ENCODE results near the gene ERBB2.

ERBB2 gene

DNA sequence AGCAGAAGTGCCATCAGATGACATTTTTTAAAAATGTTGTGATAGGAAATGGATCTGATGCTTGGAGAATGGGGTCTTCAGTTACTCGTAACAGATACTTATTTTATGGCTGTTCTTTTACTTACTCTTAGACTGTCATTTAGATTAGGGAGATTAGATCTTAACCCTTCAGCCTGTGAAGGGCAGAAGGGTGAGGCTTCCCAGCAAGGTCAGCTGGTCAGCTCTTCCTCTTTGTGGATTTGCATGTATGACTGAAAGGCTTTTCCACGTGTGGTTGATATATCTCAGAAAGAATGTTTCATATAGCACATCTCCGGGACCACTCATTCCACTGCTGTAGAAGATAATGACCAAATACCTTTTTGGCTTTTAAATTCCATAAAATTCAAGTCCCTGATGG lies 65.3 kb downstream of the ERBB2 start:
- H3K4me3 ChIP-seq (ENCODE audit: low read depth, low read length) = no peak overlapping the region
- TF ChIP-seq, protein P1, sequence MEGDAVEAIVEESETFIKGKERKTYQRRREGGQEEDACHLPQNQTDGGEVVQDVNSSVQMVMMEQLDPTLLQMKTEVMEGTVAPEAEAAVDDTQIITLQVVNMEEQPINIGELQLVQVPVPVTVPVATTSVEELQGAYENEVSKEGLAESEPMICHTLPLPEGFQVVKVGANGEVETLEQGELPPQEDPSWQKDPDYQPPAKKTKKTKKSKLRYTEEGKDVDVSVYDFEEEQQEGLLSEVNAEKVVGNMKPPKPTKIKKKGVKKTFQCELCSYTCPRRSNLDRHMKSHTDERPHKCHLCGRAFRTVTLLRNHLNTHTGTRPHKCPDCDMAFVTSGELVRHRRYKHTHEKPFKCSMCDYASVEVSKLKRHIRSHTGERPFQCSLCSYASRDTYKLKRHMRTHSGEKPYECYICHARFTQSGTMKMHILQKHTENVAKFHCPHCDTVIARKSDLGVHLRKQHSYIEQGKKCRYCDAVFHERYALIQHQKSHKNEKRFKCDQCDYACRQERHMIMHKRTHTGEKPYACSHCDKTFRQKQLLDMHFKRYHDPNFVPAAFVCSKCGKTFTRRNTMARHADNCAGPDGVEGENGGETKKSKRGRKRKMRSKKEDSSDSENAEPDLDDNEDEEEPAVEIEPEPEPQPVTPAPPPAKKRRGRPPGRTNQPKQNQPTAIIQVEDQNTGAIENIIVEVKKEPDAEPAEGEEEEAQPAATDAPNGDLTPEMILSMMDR (IDR thresholded peaks at IDR 0.05; ENCODE audit: low read depth, low read length) = no peak
- TF ChIP-seq MYC (IDR thresholded peaks at IDR 0.05; ENCODE audit: low read depth, low read length) (no peak), POLR2A (IDR thresholded peaks at IDR 0.05; ENCODE audit: extremely low read depth, insufficient read length) (no peak)
- TF ChIP-seq, protein P2, sequence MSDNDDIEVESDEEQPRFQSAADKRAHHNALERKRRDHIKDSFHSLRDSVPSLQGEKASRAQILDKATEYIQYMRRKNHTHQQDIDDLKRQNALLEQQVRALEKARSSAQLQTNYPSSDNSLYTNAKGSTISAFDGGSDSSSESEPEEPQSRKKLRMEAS (IDR thresholded peaks at IDR 0.05; ENCODE audit: low read depth, low read length) = no peak
- DNase-seq (ENCODE audit: low read depth) = no peak

DNA sequence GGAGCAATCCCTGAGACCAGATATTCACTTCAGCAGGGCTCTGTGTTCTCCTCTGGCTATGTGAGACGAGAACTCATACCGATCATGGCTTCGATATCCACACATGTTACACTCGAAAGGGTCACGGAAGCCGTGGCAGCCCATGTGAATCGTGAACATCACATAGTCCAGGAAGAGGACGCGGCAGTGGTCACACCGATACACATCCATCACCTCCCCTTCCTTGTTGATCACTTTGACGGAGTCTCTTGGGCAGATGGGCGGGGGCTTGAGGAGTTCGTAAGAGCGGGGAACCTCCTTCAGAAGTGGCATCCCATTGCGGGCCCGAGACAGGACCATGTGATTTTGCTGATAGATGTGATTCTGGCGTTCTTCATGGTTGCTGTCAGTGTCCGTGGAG lies 65.9 kb downstream of the ERBB2 start:
- no peak overlapping the region for H3K4me3 ChIP-seq (ENCODE audit: low read depth, low read length)
- TF ChIP-seq, protein P2 (IDR thresholded peaks at IDR 0.05; ENCODE audit: low read depth, low read length) = no peak
- TF ChIP-seq POLR2A (IDR thresholded peaks at IDR 0.05; ENCODE audit: extremely low read depth, insufficient read length) (no peak), MYC (IDR thresholded peaks at IDR 0.05; ENCODE audit: low read depth, low read length) (no peak)
- TF ChIP-seq, protein P1 (IDR thresholded peaks at IDR 0.05; ENCODE audit: low read depth, low read length) = no peak
- DNase-seq (ENCODE audit: low read depth) = no peak

DNA sequence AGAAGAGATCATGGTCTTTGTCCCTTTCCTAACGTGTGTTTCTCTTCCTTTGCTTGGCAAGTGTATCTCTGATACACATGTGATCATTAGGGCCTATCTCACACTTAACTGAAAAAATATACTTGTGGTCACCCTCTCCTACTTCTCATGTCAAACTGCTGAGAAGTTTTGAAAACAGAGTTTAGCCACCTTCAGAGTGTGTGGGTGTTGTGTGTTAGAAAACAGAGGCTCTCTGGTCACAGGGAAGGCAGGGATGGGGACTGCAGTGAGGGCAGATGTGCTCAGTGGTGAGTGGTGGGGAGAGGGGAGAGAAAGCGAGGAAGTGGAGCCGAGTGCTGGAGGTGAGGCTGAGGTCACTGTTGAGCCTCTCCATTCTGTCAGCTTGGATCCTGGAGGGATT lies 67.3 kb downstream of the ERBB2 start:
- DNase-seq (ENCODE audit: low read depth) = no peak
- no peak for TF ChIP-seq MYC (IDR thresholded peaks at IDR 0.05; ENCODE audit: low read depth, low read length)
- TF ChIP-seq POLR2A (IDR thresholded peaks at IDR 0.05; ENCODE audit: extremely low read depth, insufficient read length) = no peak
- TF ChIP-seq, protein P1 (IDR thresholded peaks at IDR 0.05; ENCODE audit: low read depth, low read length) = no peak
- TF ChIP-seq, protein P2 (IDR thresholded peaks at IDR 0.05; ENCODE audit: low read depth, low read length) = no peak

DNA sequence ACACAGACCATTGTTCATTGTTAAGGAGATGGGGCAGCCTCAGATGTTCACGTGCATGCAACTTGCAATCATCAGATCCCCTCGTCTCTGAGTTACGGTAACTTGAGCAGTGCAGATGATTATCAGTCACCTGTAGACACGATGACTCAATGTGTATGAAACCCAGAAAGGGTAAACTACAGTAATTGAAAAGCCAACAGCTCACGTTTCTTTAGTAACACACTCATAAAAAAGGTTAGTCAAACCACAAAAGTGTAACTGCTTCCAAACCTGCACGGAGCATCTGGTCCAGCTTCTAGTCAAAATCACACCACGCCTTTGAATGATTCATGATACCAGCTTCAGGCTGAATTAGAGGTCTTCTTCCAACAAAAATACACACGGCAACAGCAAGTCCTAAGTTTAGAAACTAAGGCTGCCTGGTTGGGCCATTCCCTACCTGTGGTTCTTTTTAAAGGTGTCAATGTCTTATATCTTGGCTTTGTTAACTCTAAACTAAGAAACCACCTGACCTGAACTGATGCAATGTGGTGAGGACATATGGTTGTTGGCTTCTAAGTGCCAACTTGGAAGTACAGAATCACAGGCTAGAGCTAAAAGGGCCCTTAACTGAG lies 70.2 kb downstream of the ERBB2 start:
- no peak overlapping the region for H3K4me3 ChIP-seq (ENCODE audit: low read depth, low read length)
- TF ChIP-seq MYC (IDR thresholded peaks at IDR 0.05; ENCODE audit: low read depth, low read length) (0 out of 2 replicates have a peak, but pooled peaks have one; percentile 27), POLR2A (IDR thresholded peaks at IDR 0.05; ENCODE audit: extremely low read depth, insufficient read length) (no peak)
- TF ChIP-seq, protein P2 (IDR thresholded peaks at IDR 0.05; ENCODE audit: low read depth, low read length) = 0 out of 2 replicates have a peak, but pooled peaks have one; percentile 4
- TF ChIP-seq, protein P1 (IDR thresholded peaks at IDR 0.05; ENCODE audit: low read depth, low read length) = no peak

More for the DNA sequence above, 67.3 kb downstream of the ERBB2 start:
- H3K4me3 ChIP-seq (ENCODE audit: low read depth, low read length) = no peak overlapping the region

DNA sequence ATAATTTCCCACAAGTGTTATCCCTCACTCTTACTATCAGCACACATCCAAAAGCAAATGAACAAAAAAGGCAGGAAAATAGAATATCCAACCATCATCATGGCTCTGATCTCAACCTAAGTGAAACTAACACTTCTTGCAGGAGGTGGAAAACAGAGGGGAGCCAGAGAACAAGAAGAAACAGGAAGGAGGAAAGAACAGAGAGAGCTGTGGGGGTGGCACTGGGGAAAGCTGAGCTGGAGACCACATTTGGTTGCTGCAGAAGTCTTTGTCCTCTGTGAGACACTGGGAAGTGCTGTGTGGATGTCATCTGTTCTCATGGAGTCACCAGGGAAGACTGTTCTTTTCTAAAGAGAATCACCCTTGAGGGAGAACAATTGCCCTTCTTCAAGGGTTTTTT lies 72.6 kb downstream of the ERBB2 start:
- H3K4me3 ChIP-seq (ENCODE audit: low read depth, low read length) = no peak overlapping the region
- TF ChIP-seq, protein P2 (IDR thresholded peaks at IDR 0.05; ENCODE audit: low read depth, low read length) = no peak
- TF ChIP-seq MYC (IDR thresholded peaks at IDR 0.05; ENCODE audit: low read depth, low read length) (no peak), POLR2A (IDR thresholded peaks at IDR 0.05; ENCODE audit: extremely low read depth, insufficient read length) (no peak)
- TF ChIP-seq, protein P1 (IDR thresholded peaks at IDR 0.05; ENCODE audit: low read depth, low read length) = no peak
- DNase-seq (ENCODE audit: low read depth) = peak; percentile 47

More for the DNA sequence above, 70.2 kb downstream of the ERBB2 start:
- no peak for DNase-seq (ENCODE audit: low read depth)
